ENCODE data around the gene AP3D1. TPM values are rescaled to one million over a fixed set of nuclear protein-coding genes. Genes with fewer than 3 reads are reported as not detected.
A peak's percentile ranks its signal among the peaks of the same experiment; 100 is the strongest.

The AP3D1 gene
- total and polyA plus RNA-seq, 9 of the 15 experiments (the other 6 are each of a cell fraction or from before 2014, with no cell fraction given): 1.2 to 86.1 (median 35.9) TPM

DNA sequence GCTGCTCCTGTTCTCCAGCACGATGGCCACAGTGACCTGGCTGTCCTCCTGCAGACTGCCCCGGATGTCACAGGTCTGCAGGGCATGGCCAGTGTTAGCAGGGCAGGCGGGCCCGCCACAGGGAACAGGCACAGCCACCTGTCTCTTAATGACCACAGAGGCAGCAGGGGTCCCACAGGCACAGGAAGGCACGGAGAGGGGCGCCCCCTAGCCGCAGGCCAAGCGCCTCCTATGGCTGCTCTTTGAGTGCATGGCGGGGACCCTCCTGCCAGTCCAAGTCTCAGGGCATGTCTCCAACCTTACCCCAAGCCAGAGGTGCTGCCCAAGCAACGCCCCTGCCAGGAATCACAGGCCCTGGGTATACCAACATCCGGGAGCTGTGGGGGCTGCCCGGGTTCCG is 40.5 kb downstream of the AP3D1 start:
- no peak overlapping the region for H3K4me3 ChIP-seq
- ATAC-seq (no peak), DNase-seq (ENCODE audit: extremely low read depth in 1 of 4, low spot score in 3 of 4) (no peak), FAIRE-seq (no peak)
- in situ Hi-C loops (cut with MboI) (no loop called here), intact Hi-C loops (cut with micrococcal nuclease) (no loop called here)
- BruUV-seq (replicated peaks): no TSS peak
- peaks cover 0 to 16% of the 10 kb centered on the region in 2 experiments; a peak in 1 of 5 replicates for H3K4me1 ChIP-seq (replicated peaks in 1 of 2; ENCODE audit: control insufficient read depth in 2 of 2, insufficient read depth in 2 of 2, low read length in 2 of 2)
- H3K79me2 ChIP-seq (ENCODE audit: control insufficient read depth, insufficient read depth, low read length): no peaks in the 10 kb centered on the region
- WGBS (ENCODE audit: insufficient coverage, low coverage, missing lambda C conversion rate): 99% methylated on average over 8 of the region's 13 CpGs
- H3K27me3 ChIP-seq (ENCODE audit: control insufficient read depth in 2 of 2, insufficient read depth in 2 of 2, low read length in 2 of 2): no peaks in the 10 kb centered on the region
- no peaks in the 10 kb centered on the region; the same call in 1 of the 2 replicates for H4K20me1 ChIP-seq (replicated peaks; ENCODE audit: control insufficient read depth, insufficient read depth, low read length)
- ChIA-PET CTCF (ENCODE audit: low intra/inter-chr PET ratio) (interaction anchor here (0.5 kb wide), 1 partner anchor 39 kb away, joined by 3 read pairs; no protein-coding TSS in a partner anchor), POLR2A (interaction anchor here (0.6 to 1.0 kb wide), 4 partner anchors 13 to 15 kb away, joined by 3 to 4 read pairs (median 3); partner anchors contain the start of gene MOB3A)
- TF ChIP-seq ZNF41 (CRISPR knock-in tag; conservative IDR thresholded peaks at IDR 0.05): no peak
- TF ChIP-seq POLR2G (IDR thresholded peaks at IDR 0.05; ENCODE audit: low read depth, low read length): peak; percentile 42; the same call in 1 of the 2 replicates
- no peak overlapping the region for H2AFZ ChIP-seq (ENCODE audit: low read depth, low read length)
- no peaks in the 10 kb centered on the region for H3K9me1 ChIP-seq (ENCODE audit: control insufficient read depth, insufficient read depth, low read length)
- peak overlapping the region in 1 of 2 experiments; percentile 17; a peak in 1 of 4 replicates for H3K9ac ChIP-seq (ENCODE audit: insufficient read depth in 1 of 2, low read depth in 2 of 2, low read length in 2 of 2)
- peaks cover 95% of the 10 kb centered on the region for H3K36me3 ChIP-seq (ENCODE audit: control insufficient read depth, insufficient read depth, low read length)
- peaks cover 3% of the 10 kb centered on the region for H3K9me3 ChIP-seq (replicated peaks; ENCODE audit: control insufficient read depth, insufficient read depth, low read depth, low read length)
- H3K27ac ChIP-seq (ENCODE audit: extremely low read depth, low read depth, low read length): no peak overlapping the region
- H3K4me2 ChIP-seq (ENCODE audit: insufficient read depth, low read length): no peak overlapping the region

DNA sequence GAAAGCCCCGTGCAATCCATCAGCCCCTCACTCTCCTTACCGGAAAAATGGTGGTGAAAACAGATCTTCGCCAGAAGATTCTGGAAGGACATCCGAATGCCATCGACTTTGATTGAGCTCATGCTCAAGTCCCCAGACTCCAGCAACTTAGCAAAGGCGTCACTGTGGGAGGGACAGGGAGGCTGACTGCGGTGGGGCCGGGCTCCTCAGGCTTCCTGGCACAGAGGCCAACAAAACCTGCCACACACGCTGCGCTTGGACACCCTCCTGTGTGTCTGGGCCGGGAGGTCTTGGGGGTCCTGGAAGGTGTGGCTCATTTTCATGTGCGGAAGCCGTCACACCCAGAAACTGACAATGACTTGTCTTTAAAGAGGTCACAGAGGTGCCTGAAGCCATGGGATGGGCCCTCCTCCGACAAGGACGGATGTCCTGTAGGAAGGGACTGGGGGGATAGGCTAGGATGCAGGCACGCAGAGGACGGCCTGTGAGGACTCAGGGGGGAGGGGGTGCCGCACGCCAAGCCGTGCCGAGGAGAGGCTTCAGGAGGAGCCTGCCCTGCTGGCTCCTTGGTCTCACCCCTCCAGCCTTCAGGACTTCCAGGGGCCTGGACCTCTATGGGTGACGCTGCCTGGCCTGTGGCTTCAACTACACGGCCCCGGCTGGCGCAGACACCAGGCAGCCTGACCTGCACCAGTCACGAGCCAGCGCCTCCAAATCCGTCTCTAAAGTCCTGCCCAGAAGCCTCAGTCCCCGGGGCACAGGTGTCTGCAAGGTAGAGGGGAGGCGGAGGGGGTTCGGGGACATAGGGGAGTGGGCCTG is 42.1 kb downstream of the AP3D1 start:
- Histone ChIP-seq H3K4me2 (ENCODE audit: insufficient read depth, low read length) (no peak overlapping the region), H3K9me1 (ENCODE audit: control insufficient read depth, insufficient read depth, low read length) (no peaks in the 10 kb centered on the region), H3K79me2 (ENCODE audit: control insufficient read depth, insufficient read depth, low read length) (peaks cover 2% of the 10 kb centered on the region; the same call in 1 of the 3 replicates), H3K4me3 (no peak overlapping the region), H3K4me1 (replicated peaks in 1 of 2; ENCODE audit: control insufficient read depth in 2 of 2, insufficient read depth in 2 of 2, low read length in 2 of 2) (peaks cover 0 to 12% of the 10 kb centered on the region in 2 experiments; a peak in 1 of 5 replicates), H3K9ac (ENCODE audit: insufficient read depth in 1 of 2, low read depth in 2 of 2, low read length in 2 of 2) (no peak overlapping the region), H3K27ac (ENCODE audit: extremely low read depth, low read depth, low read length) (no peak overlapping the region), H3K27me3 (ENCODE audit: control insufficient read depth in 2 of 2, insufficient read depth in 2 of 2, low read length in 2 of 2) (no peaks in the 10 kb centered on the region), H3K9me3 (replicated peaks; ENCODE audit: control insufficient read depth, insufficient read depth, low read depth, low read length) (peaks cover 3% of the 10 kb centered on the region), H3K36me3 (ENCODE audit: control insufficient read depth, insufficient read depth, low read length) (peaks cover 90% of the 10 kb centered on the region), H4K20me1 (replicated peaks; ENCODE audit: control insufficient read depth, insufficient read depth, low read length) (no peaks in the 10 kb centered on the region; the same call in 1 of the 2 replicates), H2AFZ (ENCODE audit: low read depth, low read length) (no peak overlapping the region)
- in situ Hi-C loops (cut with MboI) (no loop called here), intact Hi-C loops (cut with micrococcal nuclease) (no loop called here)
- ChIA-PET CTCF (ENCODE audit: low intra/inter-chr PET ratio) (no interaction called here), POLR2A (interaction anchor here (0.8 kb wide), 1 partner anchor 60 kb away, joined by 3 read pairs; no protein-coding TSS in a partner anchor)
- TF ChIP-seq ZNF232 (CRISPR knock-in tag; IDR thresholded peaks at IDR 0.05): no peak
- peak; percentile 63 for TF ChIP-seq POLR2G (IDR thresholded peaks at IDR 0.05; ENCODE audit: low read depth, low read length)
- 91% methylated on average over 27 of the region's 31 CpGs for WGBS (ENCODE audit: insufficient coverage, low coverage, missing lambda C conversion rate)
- DNase-seq (ENCODE audit: extremely low read depth in 1 of 4, low spot score in 3 of 4) (no peak), ATAC-seq (no peak), FAIRE-seq (no peak)
- BruUV-seq (replicated peaks): no TSS peak
